B cell (primary cell): ENCODE data around the gene AQP9.

Source experiments
- CTCF ChIP-seq: fragments of 200-600 bp; IDR thresholded peaks from one replicate; pipeline ENCODE4 v1.8.0; 2022; ENCODE audit warnings: antibody characterized with exemption, mild to moderate bottlenecking
- EZH2 ChIP-seq: IDR thresholded peaks from 2 replicates; pipeline ENCODE4 v1.6.1; 2012; ENCODE audit warnings: borderline replicate concordance, low read depth, mild to moderate bottlenecking, moderate library complexity, low read length; ENCODE audit not compliant: insufficient read depth, poor library complexity, severe bottlenecking

- no peak for TF ChIP-seq CTCF
- no peak for TF ChIP-seq EZH2
These were observed 91.2 kb downstream of the AQP9 start for GRCh38 chr15:58229297-58229768.
